Tibial artery (tissue), 4 donors: ENCODE results near the gene AZGP1.
"Not testable (repeated sequence)": the region's sequence is repeated elsewhere in the genome, so short reads cannot be mapped to it uniquely, and the experiment has no call there.

Experiments used
- DNase-seq, 2 donors: peaks; one replicate each; pipeline ENCODE4 v3.0.0-alpha.2; 2019
- H3K27ac ChIP-seq, 2 donors: fragments of 200-600 bp; sonication (generic) in 1 of 2; 1 replicate in 1 of 2; 2 replicates in 1 of 2; pipeline ENCODE4 v1.5.1; 2018 to 2019; ENCODE audit warnings: mild to moderate bottlenecking in 1 of 2
- H3K27me3 ChIP-seq, 2 donors: fragments of 200-600 bp; sonication (generic) in 1 of 2; one replicate each; pipeline versions ENCODE4 v1.5.1 to v1.6.0; 2016 to 2019
- H3K36me3 ChIP-seq, 3 donors: fragments of 200-600 bp; sonication (generic) in 2 of 3; one replicate each; pipeline ENCODE4 v1.5.1; 2016 to 2019; ENCODE audit warnings: mild to moderate bottlenecking in 2 of 3
- H3K4me1 ChIP-seq, 4 donors: fragments of 200-600 bp; sonication (generic) in 2 of 4; 1 replicate in 3 of 4; 2 replicates in 1 of 4; pipeline ENCODE4 v1.5.1; 2016 to 2019
- H3K4me3 ChIP-seq, 2 donors: fragments of 200-600 bp; sonication (generic) in 1 of 2; 1 replicate in 1 of 2; 2 replicates in 1 of 2; pipeline ENCODE4 v1.5.1; 2018 to 2019; ENCODE audit warnings: mild to moderate bottlenecking in 2 of 2
- H3K9me3 ChIP-seq, 3 donors: fragments of 200-600 bp; sonication (generic) in 1 of 3; one replicate each; pipeline ENCODE4 v1.5.1; 2016 to 2019
- intact Hi-C: fragments of 100-400 bp; cut with DNase I; formaldehyde crosslinking; loops from one replicate; pipeline ENCODE4 v1.15.0; 2023; ENCODE audit warnings: low total_unique reads
- TF ChIP-seq, protein P1 (sequence below), 2 experiments: fragments of 200-600 bp in 1 of 2; fragments of 450-650 bp in 1 of 2; IDR thresholded peaks; one replicate each; pipeline ENCODE4 v1.5.1; 2017 to 2019; ENCODE audit warnings: antibody characterized with exemption in 2 of 2, mild to moderate bottlenecking in 1 of 2, moderate library complexity in 1 of 2

AZGP1 gene

DNA sequence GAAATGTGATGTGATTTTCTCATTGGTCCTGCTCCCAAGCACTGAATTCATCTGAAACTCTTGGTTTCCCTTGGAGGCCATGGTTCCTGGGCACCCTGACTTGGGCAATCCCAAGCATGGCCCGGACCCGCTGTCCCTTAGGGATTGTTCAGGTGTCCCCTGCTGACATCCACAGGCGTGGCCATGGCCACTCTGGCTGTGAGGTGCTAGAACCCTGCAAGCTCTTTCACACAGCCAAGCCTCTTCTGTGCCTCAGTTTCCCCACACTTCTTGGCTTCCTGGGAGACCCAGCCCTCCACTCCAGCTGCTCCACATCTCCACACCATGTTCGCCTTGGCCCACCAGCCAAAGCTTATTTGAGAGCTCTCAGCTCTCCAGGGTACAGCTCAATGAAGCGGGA is 12.0 kb upstream of the AZGP1 start:
- DNase-seq = peak in 1 of 2 donors; percentile 44
- no peak overlapping the region for H3K27ac ChIP-seq
- H3K36me3 ChIP-seq = no peaks in the 10 kb centered on the region
- peaks cover 0 to 23% of the 10 kb centered on the region in 2 donors for H3K27me3 ChIP-seq
- TF ChIP-seq, protein P1, sequence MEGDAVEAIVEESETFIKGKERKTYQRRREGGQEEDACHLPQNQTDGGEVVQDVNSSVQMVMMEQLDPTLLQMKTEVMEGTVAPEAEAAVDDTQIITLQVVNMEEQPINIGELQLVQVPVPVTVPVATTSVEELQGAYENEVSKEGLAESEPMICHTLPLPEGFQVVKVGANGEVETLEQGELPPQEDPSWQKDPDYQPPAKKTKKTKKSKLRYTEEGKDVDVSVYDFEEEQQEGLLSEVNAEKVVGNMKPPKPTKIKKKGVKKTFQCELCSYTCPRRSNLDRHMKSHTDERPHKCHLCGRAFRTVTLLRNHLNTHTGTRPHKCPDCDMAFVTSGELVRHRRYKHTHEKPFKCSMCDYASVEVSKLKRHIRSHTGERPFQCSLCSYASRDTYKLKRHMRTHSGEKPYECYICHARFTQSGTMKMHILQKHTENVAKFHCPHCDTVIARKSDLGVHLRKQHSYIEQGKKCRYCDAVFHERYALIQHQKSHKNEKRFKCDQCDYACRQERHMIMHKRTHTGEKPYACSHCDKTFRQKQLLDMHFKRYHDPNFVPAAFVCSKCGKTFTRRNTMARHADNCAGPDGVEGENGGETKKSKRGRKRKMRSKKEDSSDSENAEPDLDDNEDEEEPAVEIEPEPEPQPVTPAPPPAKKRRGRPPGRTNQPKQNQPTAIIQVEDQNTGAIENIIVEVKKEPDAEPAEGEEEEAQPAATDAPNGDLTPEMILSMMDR (IDR thresholded peaks at IDR 0.05) = no peak
- H3K4me1 ChIP-seq = peaks cover 0 to 8% (median 4%) of the 10 kb centered on the region in 4 donors
- intact Hi-C loops = no loop called here
- no peak overlapping the region for H3K4me3 ChIP-seq
- no peaks in the 10 kb centered on the region for H3K9me3 ChIP-seq

GRCh38 chr7:99987306-99987705 is 11.5 kb upstream of the AZGP1 start:
- peak in 1 of 2 donors; percentile 39 for DNase-seq
- H3K36me3 ChIP-seq, H3K9me3 ChIP-seq, H3K4me1 ChIP-seq, intact Hi-C loops, H3K4me3 ChIP-seq, H3K27ac ChIP-seq: not testable (repeated sequence)
- peaks cover 0 to 20% of the 10 kb centered on the region in 2 donors for H3K27me3 ChIP-seq

DNA sequence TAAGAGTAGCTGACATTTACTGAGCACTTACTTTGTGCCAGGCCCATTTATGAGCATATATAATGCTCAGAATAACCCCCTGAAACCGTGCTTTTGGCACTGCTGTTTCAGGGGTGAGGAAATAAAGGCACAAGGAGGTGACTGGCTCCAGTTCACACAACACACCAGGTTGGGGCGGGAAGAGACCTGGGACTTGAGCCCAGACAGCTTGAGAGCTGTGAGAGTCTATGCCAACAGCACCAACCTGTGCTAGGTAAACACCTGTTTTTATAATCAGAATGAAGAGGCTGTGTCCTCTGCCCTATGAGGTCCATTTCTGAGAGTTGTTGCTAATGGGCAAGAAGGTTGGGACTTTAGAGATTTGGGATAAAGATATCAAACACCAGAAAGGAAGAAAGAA is 8.8 kb upstream of the AZGP1 start:
- peak in 1 of 2 donors; percentile 38 for DNase-seq
- no peak overlapping the region for H3K4me3 ChIP-seq
- intact Hi-C loops = no loop called here
- TF ChIP-seq, protein P1 (IDR thresholded peaks at IDR 0.05) = no peak
- H3K9me3 ChIP-seq = no peaks in the 10 kb centered on the region
- H3K27ac ChIP-seq = no peak overlapping the region
- peaks cover 0 to 8% of the 10 kb centered on the region in 2 donors for H3K27me3 ChIP-seq
- H3K4me1 ChIP-seq = no peaks in the 10 kb centered on the region
- H3K36me3 ChIP-seq = no peaks in the 10 kb centered on the region

- H3K27ac ChIP-seq, DNase-seq, H3K4me1 ChIP-seq, H3K4me3 ChIP-seq, H3K9me3 ChIP-seq, intact Hi-C loops, H3K36me3 ChIP-seq: not testable (repeated sequence)
- H3K27me3 ChIP-seq = peaks cover 0 to 13% of the 10 kb centered on the region in 2 donors
These were observed 5.2 kb upstream of the AZGP1 start for GRCh38 chr7:99981066-99981465.

DNA sequence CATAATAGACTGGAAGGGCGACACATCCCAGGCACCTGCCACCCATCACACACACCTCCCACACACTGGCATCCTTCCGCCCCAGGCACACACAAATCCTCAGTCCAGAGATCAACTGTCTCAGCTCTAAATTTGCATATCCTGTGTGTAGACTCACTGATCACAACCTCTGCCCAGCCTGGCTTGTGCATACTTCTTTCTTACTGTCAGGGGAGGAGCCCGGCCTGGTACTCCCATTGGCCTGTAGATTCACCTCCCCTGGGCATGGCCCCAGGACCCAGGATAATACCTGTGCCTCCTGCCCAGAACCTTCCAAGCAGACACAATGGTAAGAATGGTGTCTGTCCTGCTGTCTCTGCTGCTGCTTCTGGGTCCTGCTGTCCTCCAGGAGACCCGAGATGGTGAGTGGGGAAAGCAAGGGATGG is 4.6 kb upstream of the AZGP1 start:
- H3K4me1 ChIP-seq, H3K4me3 ChIP-seq, H3K9me3 ChIP-seq, H3K27ac ChIP-seq, DNase-seq, H3K36me3 ChIP-seq, intact Hi-C loops: not testable (repeated sequence)
- H3K27me3 ChIP-seq = peaks cover 0 to 18% of the 10 kb centered on the region in 2 donors

DNA sequence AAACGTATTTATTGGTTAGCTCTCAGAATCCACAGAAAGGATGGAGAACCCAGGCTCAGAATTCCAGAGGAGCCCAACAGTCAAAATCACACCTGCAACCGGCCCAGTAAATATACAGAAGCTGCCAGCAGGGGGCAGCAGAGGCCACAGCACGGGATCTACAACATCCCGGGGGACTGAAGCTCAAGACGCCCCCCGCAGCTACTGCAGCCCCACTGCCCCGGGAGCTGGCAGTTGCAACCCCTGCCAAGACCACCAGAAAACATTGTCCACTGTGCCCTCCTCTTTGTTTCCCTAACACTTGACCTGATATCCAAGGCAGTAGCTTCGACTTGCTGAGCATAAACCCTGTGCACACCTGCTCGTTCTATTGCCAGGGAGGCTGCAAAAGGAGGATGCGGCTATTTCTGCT is 4.0 kb upstream of the AZGP1 start:
- TF ChIP-seq, protein P1 (IDR thresholded peaks at IDR 0.05) = peak; percentile 70 to 75
- DNase-seq = peak in 1 of 2 donors; percentile 59
- intact Hi-C loops, H3K9me3 ChIP-seq, H3K4me3 ChIP-seq, H3K4me1 ChIP-seq, H3K27ac ChIP-seq, H3K36me3 ChIP-seq: not testable (repeated sequence)
- peaks cover 0 to 15% of the 10 kb centered on the region in 2 donors for H3K27me3 ChIP-seq

- no peaks in the 10 kb centered on the region for H3K9me3 ChIP-seq
- H3K4me1 ChIP-seq = no peaks in the 10 kb centered on the region
- H3K27ac ChIP-seq = no peak overlapping the region
- TF ChIP-seq, protein P1 (IDR thresholded peaks at IDR 0.05) = no peak
- H3K27me3 ChIP-seq = peaks cover 0 to 16% of the 10 kb centered on the region in 2 donors
- no peak for DNase-seq
- intact Hi-C loops = no loop called here
- H3K36me3 ChIP-seq = peaks cover 0 to 4% (median 0%) of the 10 kb centered on the region in 3 donors
- H3K4me3 ChIP-seq = no peak overlapping the region
These were observed 795 bp upstream of the AZGP1 start for GRCh38 chr7:99976626-99977025.
